Bone marrow (tissue), 2 donors: Measurements from ENCODE around the gene TMEM33.

Source experiments
- DNase-seq, 2 donors: peaks; one replicate each; lab custom pipeline; 2025; lab: John Stamatoyannopoulos, UW

The TMEM33 gene

DNA sequence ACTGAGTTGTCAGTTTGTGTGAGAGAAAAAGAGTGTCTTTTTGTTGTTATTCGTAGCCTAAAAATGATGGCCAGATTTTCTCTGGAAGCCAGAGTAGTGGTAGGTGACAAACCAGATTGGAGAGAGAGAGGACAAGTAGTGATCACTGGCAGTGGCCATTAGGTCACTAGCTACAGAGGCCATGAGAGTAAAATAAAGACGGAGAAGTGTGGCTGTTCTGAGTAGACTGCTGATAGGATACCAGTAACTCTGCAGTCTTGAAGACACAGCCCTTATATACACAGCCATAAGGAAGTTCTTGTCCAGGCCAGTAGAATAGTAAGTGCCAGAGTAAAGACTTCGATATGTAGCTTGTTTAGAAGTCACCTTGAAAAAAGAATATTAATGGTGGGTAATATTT, 62.8 kb downstream of the TMEM33 start:
- no peak for DNase-seq

DNA sequence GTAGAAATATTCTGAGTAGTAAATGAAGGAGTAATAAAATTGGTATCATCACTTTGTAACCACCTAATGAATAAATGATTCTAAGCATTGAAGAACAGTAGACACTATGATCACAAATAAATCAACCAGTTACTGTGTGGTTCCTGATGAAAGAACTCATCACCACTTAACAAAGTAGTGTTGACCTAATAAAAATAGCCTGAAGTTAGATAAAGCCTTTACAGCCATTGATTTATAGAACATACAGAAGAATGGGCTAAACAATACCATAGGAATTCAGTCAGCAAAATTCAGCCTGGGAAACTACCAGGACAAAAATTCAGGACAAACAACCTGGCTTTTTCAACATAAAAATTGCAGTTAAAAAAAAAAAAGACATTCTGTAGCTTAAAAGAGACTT, 64.1 kb downstream of the TMEM33 start:
- no peak for DNase-seq

DNA sequence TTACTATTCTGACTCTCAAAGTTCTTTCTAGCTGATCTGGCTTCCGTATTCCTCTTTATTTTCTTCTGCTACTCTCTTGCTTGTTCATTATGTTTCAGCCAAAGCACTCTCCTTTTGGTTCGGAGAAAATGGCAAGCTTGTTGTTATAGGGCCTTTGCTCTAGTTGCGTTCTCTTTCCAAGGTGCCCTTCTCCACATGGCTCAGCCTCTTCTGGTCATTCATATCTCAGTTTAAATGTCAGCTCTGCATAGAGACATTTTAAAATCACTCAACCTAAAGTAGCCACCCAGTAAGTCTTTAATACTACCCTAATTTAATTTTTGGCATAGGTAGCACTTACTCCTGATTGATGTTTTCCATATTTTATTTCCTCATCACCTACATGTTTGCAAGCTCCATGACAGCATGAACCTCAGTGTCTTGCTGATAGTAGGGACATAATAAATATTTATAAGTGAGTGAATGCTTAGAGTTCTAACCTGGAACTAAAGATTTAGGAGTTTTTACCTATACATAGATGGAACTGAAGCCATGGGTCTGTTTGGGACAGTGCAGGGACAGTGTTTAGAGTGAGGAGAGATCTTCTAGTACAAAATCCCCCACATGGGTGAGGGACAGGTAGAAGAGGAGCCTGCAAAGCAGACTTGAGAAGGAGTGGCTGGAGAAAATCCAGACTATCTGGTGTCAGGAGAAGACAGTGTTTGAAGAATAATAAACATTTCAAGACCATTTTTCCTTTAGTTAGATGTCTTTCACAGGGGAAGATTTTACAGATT, 73.0 kb downstream of the TMEM33 start:
- DNase-seq = no peak
